Neural cell (in vitro differentiated cells): ENCODE measurements around the gene ABCC3. TPM values are rescaled to one million over a fixed set of nuclear protein-coding genes. Genes with fewer than 3 reads are reported as not detected.

ENCODE experiments used
- H2AFZ ChIP-seq: fragments of 200-600, 300-800 bp; sonication (generic), shearing (Covaris generic); 2 replicates; pipeline ENCODE4 v1.6.0; 2014; ENCODE audit warnings: low read depth, mild to moderate bottlenecking, antibody characterized with exemption, low read length, moderate library complexity
- H3F3A ChIP-seq: fragments of 200-600 bp; shearing (Covaris generic); 2 replicates; pipeline ENCODE4 v1.6.1; 2016; ENCODE audit warnings: mild to moderate bottlenecking, moderate library complexity, mixed read lengths, antibody characterized with exemption, low read length; ENCODE audit not compliant: insufficient read depth, poor library complexity, severe bottlenecking
- H3K27ac ChIP-seq: fragments of 200-600, 300-800 bp; sonication (generic), shearing (Covaris generic); 2 replicates; pipeline ENCODE4 v1.5.1; 2014; ENCODE audit warnings: mild to moderate bottlenecking, low read length, moderate library complexity
- H3K27me3 ChIP-seq: fragments of 300-800, 200-600 bp; sonication (generic), shearing (Covaris generic); 2 replicates; pipeline ENCODE4 v1.6.0; 2014; ENCODE audit warnings: mild to moderate bottlenecking, low read depth, low read length, moderate library complexity; ENCODE audit not compliant: insufficient read depth
- H3K36me3 ChIP-seq: fragments of 300-800, 200-600 bp; sonication (generic), shearing (Covaris generic); 2 replicates; pipeline ENCODE4 v1.5.1; 2014; ENCODE audit warnings: mild to moderate bottlenecking, antibody characterized with exemption, low read length, moderate library complexity; ENCODE audit not compliant: insufficient read depth
- H3K4me2 ChIP-seq: fragments of 300-800, 200-600 bp; sonication (generic), shearing (Covaris generic); 2 replicates; pipeline ENCODE4 v1.6.0; 2014; ENCODE audit warnings: mild to moderate bottlenecking, low read length
- H3K4me3 ChIP-seq: fragments of 300-800, 200-600 bp; sonication (generic), shearing (Covaris generic); 2 replicates; pipeline ENCODE4 v1.5.1; 2014; ENCODE audit warnings: mild to moderate bottlenecking, low read length, moderate library complexity
- H3K79me2 ChIP-seq: fragments of 200-600 bp; shearing (Covaris generic); replicated peaks from 2 replicates; pipeline ENCODE4 v1.6.0; 2014; ENCODE audit warnings: mild to moderate bottlenecking, low read length, moderate library complexity; ENCODE audit not compliant: insufficient read depth
- H3K9ac ChIP-seq: fragments of 300-800, 200-600 bp; sonication (generic), shearing (Covaris generic); 2 replicates; pipeline ENCODE4 v1.6.1; 2016; ENCODE audit warnings: mild to moderate bottlenecking, low read length, mixed read lengths
- H3K9me2 ChIP-seq: fragments of 200-600 bp; shearing (Covaris generic); 2 replicates; pipeline ENCODE4 v1.6.1; 2016; ENCODE audit warnings: mild to moderate bottlenecking, low read length, mixed read lengths; ENCODE audit not compliant: insufficient read depth
- H3K9me3 ChIP-seq: fragments of 200-600, 300-800 bp; sonication (generic), shearing (Covaris generic); 2 replicates; pipeline ENCODE4 v1.6.1; 2016; ENCODE audit warnings: mild to moderate bottlenecking, mixed run types, low read length, moderate library complexity, mixed read lengths
- H4K20me1 ChIP-seq: fragments of 200-600 bp; shearing (Covaris generic); 2 replicates; pipeline ENCODE4 v1.6.1; 2016; ENCODE audit warnings: mild to moderate bottlenecking, mixed run types; ENCODE audit not compliant: insufficient read depth
- CTCF ChIP-seq: fragments of 450-650 bp; IDR thresholded peaks from 2 replicates; pipeline ENCODE4 v1.5.1; 2014; ENCODE audit warnings: antibody characterized with exemption, mild to moderate bottlenecking, moderate library complexity; ENCODE audit not compliant: poor library complexity, severe bottlenecking
- EP300 ChIP-seq: fragments of 450-650 bp; conservative IDR thresholded peaks from 2 replicates; pipeline ENCODE4 v1.6.1; 2014; ENCODE audit warnings: antibody characterized with exemption, mild to moderate bottlenecking, moderate library complexity; ENCODE audit not compliant: poor library complexity, severe bottlenecking
- EZH2 ChIP-seq: fragments of 200-600, 300-800 bp; shearing (Covaris generic), sonication (generic); IDR thresholded peaks from 2 replicates; pipeline ENCODE4 v1.6.1; 2014; ENCODE audit warnings: antibody characterized with exemption, low read length, borderline replicate concordance, mild to moderate bottlenecking; ENCODE audit not compliant: insufficient read depth, poor library complexity, severe bottlenecking
- MXI1 ChIP-seq: fragments of 450-650 bp; conservative IDR thresholded peaks from 2 replicates; pipeline ENCODE4 v1.6.1; 2014; ENCODE audit warnings: antibody characterized with exemption, mild to moderate bottlenecking; ENCODE audit not compliant: poor library complexity, severe bottlenecking
- POLR2AphosphoS5 ChIP-seq: IDR thresholded peaks from 2 replicates; pipeline ENCODE4 v1.6.1; 2012
- RAD21 ChIP-seq: fragments of 450-650 bp; conservative IDR thresholded peaks from 2 replicates; pipeline ENCODE4 v1.6.1; 2014; ENCODE audit warnings: antibody characterized with exemption, mild to moderate bottlenecking, moderate library complexity
- SMC3 ChIP-seq: fragments of 450-650 bp; conservative IDR thresholded peaks from 2 replicates; pipeline ENCODE4 v1.6.1; 2014; ENCODE audit warnings: antibody characterized with exemption, mild to moderate bottlenecking, moderate library complexity; ENCODE audit not compliant: poor library complexity
- TAF1 ChIP-seq: IDR thresholded peaks from 2 replicates; pipeline ENCODE4 v1.6.1; 2012; ENCODE audit warnings: low read depth
- polyA plus RNA-seq: library from polyadenylated mRNA; depleted of rRNA; stranded (reverse); fragments of >200 nt; gene quantifications from 2 replicates; pipeline ENCODE4 v1.2.3, GENCODE V29; 2014
- TF ChIP-seq, protein P1 (sequence below): IDR thresholded peaks from 2 replicates; pipeline ENCODE4 v1.6.1; 2012; ENCODE audit warnings: borderline replicate concordance

ABCC3 gene
- polyA plus RNA-seq, 1 donor from 2014 or later: not detected

DNA sequence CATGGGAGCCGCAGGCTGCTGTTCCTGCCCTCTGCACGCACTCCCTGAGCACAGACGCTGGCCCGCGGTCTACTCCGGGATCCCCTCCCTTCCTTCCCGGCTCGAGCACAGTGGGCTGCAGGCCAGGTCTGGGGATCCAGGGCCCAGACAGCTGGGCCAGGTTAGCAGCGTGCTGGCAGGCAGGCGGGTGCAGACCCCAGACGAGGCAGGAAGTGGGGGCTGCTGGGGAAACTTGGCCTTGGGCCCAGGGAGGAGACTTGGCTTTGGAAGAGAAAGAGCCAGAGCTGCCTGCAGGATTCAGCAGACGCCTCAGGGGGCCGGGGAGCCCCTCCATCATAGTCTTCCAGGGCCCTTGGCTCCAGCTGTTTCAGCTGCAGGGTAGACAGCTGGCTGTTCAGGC lies 30.2 kb upstream of the ABCC3 start:
- Histone ChIP-seq H3K4me3 (no peak overlapping the region), H2AFZ (no peak overlapping the region), H3K9me3 (no peaks in the 10 kb centered on the region), H3K27me3 (no peaks in the 10 kb centered on the region), H3K9me2 (no peaks in the 10 kb centered on the region), H4K20me1 (no peaks in the 10 kb centered on the region), H3K36me3 (no peaks in the 10 kb centered on the region), H3K4me2 (no peak overlapping the region), H3F3A (no peaks in the 10 kb centered on the region), H3K9ac (no peak overlapping the region), H3K79me2 (no peaks in the 10 kb centered on the region), H3K27ac (no peak overlapping the region)
- no peak for TF ChIP-seq TAF1
- TF ChIP-seq, protein P1, sequence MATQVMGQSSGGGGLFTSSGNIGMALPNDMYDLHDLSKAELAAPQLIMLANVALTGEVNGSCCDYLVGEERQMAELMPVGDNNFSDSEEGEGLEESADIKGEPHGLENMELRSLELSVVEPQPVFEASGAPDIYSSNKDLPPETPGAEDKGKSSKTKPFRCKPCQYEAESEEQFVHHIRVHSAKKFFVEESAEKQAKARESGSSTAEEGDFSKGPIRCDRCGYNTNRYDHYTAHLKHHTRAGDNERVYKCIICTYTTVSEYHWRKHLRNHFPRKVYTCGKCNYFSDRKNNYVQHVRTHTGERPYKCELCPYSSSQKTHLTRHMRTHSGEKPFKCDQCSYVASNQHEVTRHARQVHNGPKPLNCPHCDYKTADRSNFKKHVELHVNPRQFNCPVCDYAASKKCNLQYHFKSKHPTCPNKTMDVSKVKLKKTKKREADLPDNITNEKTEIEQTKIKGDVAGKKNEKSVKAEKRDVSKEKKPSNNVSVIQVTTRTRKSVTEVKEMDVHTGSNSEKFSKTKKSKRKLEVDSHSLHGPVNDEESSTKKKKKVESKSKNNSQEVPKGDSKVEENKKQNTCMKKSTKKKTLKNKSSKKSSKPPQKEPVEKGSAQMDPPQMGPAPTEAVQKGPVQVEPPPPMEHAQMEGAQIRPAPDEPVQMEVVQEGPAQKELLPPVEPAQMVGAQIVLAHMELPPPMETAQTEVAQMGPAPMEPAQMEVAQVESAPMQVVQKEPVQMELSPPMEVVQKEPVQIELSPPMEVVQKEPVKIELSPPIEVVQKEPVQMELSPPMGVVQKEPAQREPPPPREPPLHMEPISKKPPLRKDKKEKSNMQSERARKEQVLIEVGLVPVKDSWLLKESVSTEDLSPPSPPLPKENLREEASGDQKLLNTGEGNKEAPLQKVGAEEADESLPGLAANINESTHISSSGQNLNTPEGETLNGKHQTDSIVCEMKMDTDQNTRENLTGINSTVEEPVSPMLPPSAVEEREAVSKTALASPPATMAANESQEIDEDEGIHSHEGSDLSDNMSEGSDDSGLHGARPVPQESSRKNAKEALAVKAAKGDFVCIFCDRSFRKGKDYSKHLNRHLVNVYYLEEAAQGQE: no peak
- no peak for TF ChIP-seq RAD21
- TF ChIP-seq POLR2AphosphoS5: no peak
- TF ChIP-seq EZH2: no peak
- no peak for TF ChIP-seq EP300
- TF ChIP-seq MXI1: no peak
- no peak for TF ChIP-seq SMC3
- TF ChIP-seq CTCF: no peak

- no peaks in the 10 kb centered on the region for H3F3A ChIP-seq
- H3K4me3 ChIP-seq: no peak overlapping the region
- no peak overlapping the region for H3K9ac ChIP-seq
- H3K9me2 ChIP-seq: no peaks in the 10 kb centered on the region
- H3K4me2 ChIP-seq: no peak overlapping the region
- H4K20me1 ChIP-seq: no peaks in the 10 kb centered on the region
- TF ChIP-seq EP300 (no peak), CTCF (no peak), TAF1 (no peak), RAD21 (no peak), MXI1 (no peak), EZH2 (no peak), POLR2AphosphoS5 (no peak)
- TF ChIP-seq, protein P1: no peak
- no peak overlapping the region for H3K27ac ChIP-seq
- no peaks in the 10 kb centered on the region for H3K36me3 ChIP-seq
- no peaks in the 10 kb centered on the region for H3K9me3 ChIP-seq
- no peak overlapping the region for H2AFZ ChIP-seq
- H3K27me3 ChIP-seq: no peaks in the 10 kb centered on the region
- no peaks in the 10 kb centered on the region for H3K79me2 ChIP-seq
Observed at GRCh38 chr17:50605429-50605828, 29.3 kb upstream of the ABCC3 start.
